Measurements from ENCODE around the gene PLCG1. TPM values are rescaled to one million over a fixed set of nuclear protein-coding genes. Genes with fewer than 3 reads are reported as not detected.

Gene PLCG1
- total RNA-seq, 4 donors from 2014 or later = 30.4 to 84.7 (median 47.8) TPM

DNA sequence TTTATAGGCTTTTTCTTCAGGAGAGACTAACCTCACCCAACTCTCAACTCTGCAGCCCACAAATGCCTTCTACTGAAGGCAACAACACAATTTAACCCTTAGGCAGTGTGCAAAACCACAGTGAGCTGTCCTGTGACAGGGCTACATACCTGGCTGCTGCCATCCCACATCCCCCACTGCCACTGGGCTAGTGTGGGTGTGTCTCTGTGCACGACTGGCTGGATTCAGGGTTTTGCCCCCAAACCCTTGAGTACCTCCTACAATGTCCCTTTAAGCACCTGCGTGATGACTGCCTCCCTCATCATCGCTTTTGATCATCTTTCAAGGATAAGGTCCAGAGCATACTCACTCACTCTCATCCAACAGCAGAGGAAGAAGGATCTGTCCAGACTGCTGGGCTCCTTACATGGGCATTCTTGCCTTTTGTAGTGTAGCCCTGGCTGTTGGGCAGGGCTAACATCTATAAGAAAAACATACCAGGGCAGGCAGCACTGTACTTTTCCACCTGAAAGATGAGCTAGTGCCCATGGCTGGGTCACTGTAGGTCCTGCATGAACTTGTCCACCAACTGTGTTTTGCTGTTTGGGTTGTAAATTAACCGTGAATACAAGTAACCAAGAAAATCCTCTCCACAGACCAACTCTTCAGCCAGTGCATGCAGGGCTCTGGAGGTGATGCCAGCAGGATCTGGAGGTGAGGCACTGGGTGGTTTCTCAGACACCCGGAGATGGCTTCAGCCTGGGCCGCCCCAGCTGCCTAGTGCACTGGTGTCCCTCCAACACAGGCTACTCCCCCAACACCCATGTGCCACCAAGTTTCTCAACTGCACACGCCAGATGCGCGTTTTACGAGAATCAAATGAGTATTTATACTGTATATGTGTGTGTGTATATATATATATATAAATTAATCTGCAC, 45.2 kb downstream of the PLCG1 start:
- H3K27me3 ChIP-seq = no peaks in the 10 kb centered on the region
- 76 to 92% methylated on average over 8 to 10 of the region's 10 CpGs for WGBS, 2 donors
- peaks cover 0 to 19% (median 0%) of the 10 kb centered on the region in 3 donors for H3K4me1 ChIP-seq
- intact Hi-C loops (cut with DNase I) = no loop called here
- TF ChIP-seq, protein P1, sequence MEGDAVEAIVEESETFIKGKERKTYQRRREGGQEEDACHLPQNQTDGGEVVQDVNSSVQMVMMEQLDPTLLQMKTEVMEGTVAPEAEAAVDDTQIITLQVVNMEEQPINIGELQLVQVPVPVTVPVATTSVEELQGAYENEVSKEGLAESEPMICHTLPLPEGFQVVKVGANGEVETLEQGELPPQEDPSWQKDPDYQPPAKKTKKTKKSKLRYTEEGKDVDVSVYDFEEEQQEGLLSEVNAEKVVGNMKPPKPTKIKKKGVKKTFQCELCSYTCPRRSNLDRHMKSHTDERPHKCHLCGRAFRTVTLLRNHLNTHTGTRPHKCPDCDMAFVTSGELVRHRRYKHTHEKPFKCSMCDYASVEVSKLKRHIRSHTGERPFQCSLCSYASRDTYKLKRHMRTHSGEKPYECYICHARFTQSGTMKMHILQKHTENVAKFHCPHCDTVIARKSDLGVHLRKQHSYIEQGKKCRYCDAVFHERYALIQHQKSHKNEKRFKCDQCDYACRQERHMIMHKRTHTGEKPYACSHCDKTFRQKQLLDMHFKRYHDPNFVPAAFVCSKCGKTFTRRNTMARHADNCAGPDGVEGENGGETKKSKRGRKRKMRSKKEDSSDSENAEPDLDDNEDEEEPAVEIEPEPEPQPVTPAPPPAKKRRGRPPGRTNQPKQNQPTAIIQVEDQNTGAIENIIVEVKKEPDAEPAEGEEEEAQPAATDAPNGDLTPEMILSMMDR (IDR thresholded peaks at IDR 0.05) = no peak
- TF ChIP-seq POLR2A (IDR thresholded peaks at IDR 0.05) = no peak
- no peak overlapping the region for H3K4me3 ChIP-seq
- no peak for DNase-seq
- H3K9me3 ChIP-seq = no peaks in the 10 kb centered on the region
- peaks cover 0 to 41% (median 5%) of the 10 kb centered on the region in 3 donors for H3K36me3 ChIP-seq
- H3K27ac ChIP-seq = peak overlapping the region in 1 of 4 donors; percentile 6

DNA sequence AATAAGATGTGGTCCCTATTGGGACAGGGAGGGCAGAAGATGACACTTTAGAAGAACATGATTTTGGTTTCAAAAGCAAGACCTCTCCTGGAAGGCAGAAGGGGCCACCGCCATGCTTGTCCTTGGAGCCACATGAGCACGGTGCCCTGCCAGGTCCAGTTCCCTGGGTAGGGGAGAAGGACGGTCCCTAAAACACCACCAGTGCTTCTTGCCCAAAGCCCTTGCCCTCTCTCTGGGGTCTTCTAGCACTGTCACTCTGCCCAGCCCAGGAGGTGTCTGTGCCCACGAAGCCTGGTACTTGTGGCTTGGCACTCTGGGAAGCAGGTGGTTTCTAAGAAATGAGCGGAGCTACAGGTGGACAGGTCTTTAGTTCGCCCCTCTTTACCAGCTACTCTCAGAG, 46.0 kb downstream of the PLCG1 start:
- no peak overlapping the region for H3K27ac ChIP-seq
- no peak for DNase-seq
- TF ChIP-seq POLR2A (IDR thresholded peaks at IDR 0.05) = no peak
- TF ChIP-seq, protein P1 (IDR thresholded peaks at IDR 0.05) = no peak
- no peaks in the 10 kb centered on the region for H3K27me3 ChIP-seq
- intact Hi-C loops (cut with DNase I) = no loop called here
- peaks cover 0 to 10% (median 0%) of the 10 kb centered on the region in 3 donors for H3K4me1 ChIP-seq
- no peak overlapping the region for H3K4me3 ChIP-seq
- no peaks in the 10 kb centered on the region for H3K9me3 ChIP-seq
- WGBS, 2 donors = 92 to 94% methylated on average over 3 to 6 of the region's 6 CpGs
- peaks cover 0 to 41% (median 5%) of the 10 kb centered on the region in 3 donors for H3K36me3 ChIP-seq

DNA sequence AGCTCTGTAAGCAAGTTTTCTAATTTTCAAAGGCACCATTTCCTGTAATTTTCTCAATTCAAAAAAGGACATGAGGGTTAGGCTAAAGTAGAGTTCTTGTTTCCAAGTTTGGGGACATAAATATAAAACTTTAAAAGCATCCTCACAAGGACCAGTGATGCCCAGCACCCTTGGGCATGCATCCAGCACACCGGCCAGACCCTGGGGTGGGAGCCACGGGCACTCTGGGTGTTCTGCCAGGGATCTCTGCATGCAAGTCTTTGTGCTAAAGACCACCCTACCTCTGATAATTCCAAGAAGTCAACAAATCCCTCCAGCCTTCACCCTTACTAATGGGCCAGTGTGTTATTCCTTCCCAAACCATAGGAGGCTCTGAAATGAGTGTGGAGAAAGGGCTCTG, 46.5 kb downstream of the PLCG1 start:
- H3K27ac ChIP-seq = no peak overlapping the region
- no peak for DNase-seq
- H3K9me3 ChIP-seq = no peaks in the 10 kb centered on the region
- TF ChIP-seq POLR2A (IDR thresholded peaks at IDR 0.05) = no peak
- TF ChIP-seq, protein P1 (IDR thresholded peaks at IDR 0.05) = no peak
- no peak overlapping the region for H3K4me3 ChIP-seq
- peaks cover 0 to 6% (median 0%) of the 10 kb centered on the region in 3 donors for H3K4me1 ChIP-seq
- WGBS, 2 donors = 93 to 94% methylated on average over 2 of the region's 2 CpGs
- intact Hi-C loops (cut with DNase I) = no loop called here
- H3K27me3 ChIP-seq = no peaks in the 10 kb centered on the region
- peaks cover 0 to 41% (median 5%) of the 10 kb centered on the region in 3 donors for H3K36me3 ChIP-seq

DNA sequence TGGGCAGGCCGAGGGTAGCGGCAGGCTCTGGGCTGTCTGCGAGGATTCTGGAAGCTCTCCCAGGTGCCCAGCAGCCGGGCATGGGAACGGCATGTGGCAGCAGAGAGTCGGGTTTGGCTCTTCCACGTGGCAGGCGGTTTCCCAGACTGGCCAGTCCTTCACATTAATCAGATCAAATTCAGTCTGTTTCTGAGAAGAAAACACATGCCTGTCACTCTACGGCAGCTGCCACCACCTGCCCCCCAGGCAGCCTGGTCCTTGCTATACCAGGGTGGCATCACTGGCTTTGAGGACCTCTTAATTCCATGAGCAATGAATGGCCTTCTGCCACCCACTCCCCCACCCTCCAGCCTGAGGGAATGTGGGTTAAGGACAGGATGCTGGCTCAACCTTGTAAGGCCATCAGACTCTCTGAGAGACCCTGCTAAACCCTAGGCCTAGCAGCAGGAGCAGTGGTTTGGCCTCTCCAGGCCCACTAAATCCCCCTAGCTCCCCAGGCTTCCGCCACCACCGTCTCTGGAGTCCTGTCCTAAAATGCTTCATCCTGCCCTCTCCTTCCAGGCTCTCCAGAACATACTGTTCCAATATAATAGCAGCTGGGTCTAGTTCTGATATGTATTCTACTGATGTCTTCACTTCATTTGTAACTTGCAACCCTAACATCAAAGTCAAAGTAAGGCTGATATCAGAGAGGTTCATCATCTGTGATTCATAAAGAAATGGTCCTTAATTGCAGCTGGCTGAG, 47.8 kb downstream of the PLCG1 start:
- no peaks in the 10 kb centered on the region for H3K4me1 ChIP-seq
- no peak overlapping the region for H3K4me3 ChIP-seq
- intact Hi-C loops (cut with DNase I) = no loop called here
- H3K27me3 ChIP-seq = no peaks in the 10 kb centered on the region
- peaks cover 0 to 41% (median 5%) of the 10 kb centered on the region in 3 donors for H3K36me3 ChIP-seq
- DNase-seq = no peak
- no peak overlapping the region for H3K27ac ChIP-seq
- 87 to 94% methylated on average over 5 to 10 of the region's 11 CpGs for WGBS, 2 donors
- TF ChIP-seq, protein P1 (IDR thresholded peaks at IDR 0.05) = no peak
- TF ChIP-seq POLR2A (IDR thresholded peaks at IDR 0.05) = no peak
- peaks cover 0 to 5% (median 5%) of the 10 kb centered on the region in 3 donors for H3K9me3 ChIP-seq

DNA sequence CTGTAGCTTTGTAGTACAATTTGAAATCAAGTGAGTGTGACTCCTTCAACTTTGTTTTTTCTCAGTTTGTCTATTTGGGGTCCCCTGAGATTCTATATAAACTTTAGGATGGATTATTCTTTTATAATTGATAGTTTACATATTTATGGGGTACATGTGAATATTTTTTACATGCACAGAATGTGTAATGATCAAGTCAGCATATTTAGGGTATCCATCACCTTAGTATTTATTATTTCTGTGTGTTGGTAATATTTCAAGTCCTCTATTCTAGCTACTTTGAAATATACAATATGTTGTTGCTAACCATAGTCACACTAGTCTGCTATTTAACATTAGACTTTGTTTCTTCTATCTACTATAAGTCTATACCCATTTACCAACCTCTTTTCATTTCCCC, 50.3 kb downstream of the PLCG1 start:
- TF ChIP-seq POLR2A (IDR thresholded peaks at IDR 0.05) = no peak
- TF ChIP-seq, protein P1 (IDR thresholded peaks at IDR 0.05) = no peak
- DNase-seq = no peak
- Histone ChIP-seq H3K27me3 (no peaks in the 10 kb centered on the region), H3K27ac (no peak overlapping the region), H3K36me3 (peaks cover 0 to 38% (median under 1%) of the 10 kb centered on the region in 3 donors), H3K9me3 (peaks cover 0 to 17% (median 10%) of the 10 kb centered on the region in 3 donors), H3K4me3 (no peak overlapping the region), H3K4me1 (no peaks in the 10 kb centered on the region)
- intact Hi-C loops (cut with DNase I) = no loop called here
